Activated CD4-positive, CD25-positive, alpha-beta regulatory T cell (primary cell): ENCODE measurements around the gene FAM168A.

ENCODE experiments used
- DNase-seq, 4 experiments: peaks; one replicate each; lab custom pipeline; 2025; lab: John Stamatoyannopoulos, UW

The FAM168A gene

DNA sequence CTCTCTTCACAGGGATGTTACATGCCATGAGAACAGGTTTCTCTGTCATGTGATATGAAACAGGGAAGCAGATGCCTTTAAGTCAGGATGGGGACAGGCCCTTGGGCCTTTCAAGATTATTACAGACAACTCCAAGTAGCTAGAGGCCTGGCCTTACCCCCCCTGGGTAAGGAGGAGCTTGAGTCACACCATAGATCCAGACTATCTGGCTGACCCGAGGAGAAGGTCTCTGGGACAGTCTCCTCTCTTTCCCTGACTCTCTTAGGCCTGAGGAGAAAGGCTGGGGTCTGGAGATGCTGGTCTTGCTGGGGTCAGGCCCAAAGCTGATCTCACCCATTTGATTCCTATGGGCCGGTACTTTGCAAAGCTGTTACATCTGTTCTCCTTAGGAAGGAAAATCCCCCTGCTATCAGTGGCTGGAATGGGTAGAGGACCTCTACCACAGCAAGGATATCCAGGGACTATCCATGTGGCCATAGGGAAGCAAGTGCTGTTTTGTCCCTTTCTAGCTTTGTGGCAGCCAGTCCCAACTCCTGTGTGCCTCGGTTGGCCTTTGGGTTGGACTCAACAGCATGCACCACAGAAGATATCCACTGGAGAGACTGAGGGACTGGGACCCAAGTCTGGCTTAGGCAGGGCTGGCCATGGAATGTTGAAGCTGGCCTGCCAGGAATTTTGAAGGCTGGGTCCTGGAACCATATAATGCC is 196.5 kb downstream of the FAM168A start:
- no peak for DNase-seq

DNA sequence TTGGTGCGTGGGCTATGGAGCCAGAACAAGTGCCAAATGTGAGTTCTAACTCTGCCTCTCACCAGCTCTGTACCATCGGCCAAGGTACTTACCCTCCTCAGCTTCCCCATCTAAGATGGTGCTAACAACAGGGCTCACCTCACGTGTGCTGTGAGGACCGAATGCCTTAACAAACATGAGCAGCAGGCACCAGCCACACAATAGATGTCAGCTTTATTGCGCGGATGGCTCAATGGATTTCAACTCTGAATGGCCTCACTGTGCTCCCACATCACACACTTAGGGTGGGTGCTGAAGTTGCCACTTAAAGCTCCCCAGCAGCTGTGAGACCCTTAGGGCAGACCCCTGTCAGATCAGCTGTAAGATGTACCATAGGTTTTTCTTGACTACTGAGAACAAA is 197.6 kb downstream of the FAM168A start:
- no peak for DNase-seq

DNA sequence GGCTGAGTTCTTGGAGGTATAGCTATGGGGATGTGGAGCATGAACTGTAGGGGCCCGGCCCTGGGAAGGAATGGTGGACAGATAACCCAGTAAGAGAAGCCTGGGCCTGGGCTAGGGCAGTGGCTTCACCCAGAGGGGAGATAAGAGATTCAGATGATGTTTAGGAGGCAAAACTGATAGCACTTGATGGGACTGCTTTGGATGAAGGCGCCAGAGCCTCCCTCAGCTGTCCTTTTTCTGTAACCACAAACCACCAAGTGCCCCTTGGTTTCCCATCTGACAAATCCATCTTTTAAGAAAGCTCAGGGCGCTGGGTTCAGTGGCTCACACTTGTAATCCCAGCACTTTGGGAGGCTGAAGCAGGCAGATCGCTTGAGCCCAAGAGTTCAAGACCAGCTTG is 198.3 kb downstream of the FAM168A start:
- no peak for DNase-seq

DNA sequence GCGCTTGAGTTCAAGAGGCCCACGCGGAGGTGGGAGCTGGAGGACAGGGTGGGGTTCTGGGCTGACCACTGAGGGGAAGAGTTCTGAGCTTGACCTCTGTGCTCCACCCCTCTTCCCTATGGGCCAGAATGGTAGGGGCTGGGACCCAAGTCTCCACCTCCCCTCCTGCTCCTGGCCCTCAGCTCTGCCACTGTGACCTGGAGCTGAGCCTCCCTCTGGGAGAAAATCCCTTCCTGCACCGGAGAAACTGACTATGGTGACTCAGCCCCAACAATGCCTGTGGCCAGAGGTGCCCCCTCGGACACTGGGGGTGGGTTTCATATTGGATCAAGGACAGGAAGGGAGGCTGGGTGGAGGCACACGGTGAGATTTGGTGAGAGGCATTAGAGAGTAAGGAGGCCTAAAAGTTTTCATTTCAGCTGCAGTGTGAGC is 198.7 kb downstream of the FAM168A start:
- DNase-seq = no peak

DNA sequence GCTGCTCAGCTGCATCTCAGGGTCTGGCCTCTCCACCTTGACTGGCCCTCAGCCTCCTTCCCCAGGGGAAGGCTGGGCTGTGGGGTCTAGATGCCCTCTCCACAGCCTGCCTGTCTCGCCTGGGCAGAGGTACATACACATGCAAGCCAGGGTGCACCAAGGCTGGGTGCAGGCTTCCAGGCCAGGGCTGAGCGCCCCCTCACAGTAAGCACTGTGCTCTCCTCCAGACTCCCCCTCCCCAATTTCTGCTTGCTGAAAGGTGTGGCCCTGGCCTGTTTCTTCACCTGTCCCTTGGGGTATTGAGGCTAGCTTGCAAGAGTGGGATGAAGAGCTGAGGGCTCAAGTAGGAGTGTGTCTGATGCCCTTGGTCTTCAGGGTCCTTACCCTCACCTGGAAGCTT is 199.2 kb downstream of the FAM168A start:
- no peak for DNase-seq

DNA sequence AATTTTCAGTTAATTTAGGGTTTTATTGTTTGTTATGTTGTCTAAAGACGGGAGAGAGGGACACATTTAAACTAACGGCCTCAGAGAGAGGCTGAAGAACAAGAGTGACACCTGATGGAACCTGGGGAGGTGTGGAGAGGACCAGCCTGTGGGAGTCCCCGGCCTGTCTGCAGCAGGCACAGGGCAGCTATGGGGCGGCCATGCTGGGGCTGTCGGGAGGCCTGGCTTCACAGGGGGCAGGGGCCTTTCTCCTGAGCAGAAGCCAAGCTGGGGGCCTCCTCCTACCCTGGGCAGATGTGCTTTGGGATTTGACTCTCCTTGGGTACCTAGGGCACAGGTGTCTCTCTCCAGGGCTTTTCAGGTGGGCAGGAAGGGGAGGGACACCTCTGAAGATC is 199.8 kb downstream of the FAM168A start:
- no peak for DNase-seq

DNA sequence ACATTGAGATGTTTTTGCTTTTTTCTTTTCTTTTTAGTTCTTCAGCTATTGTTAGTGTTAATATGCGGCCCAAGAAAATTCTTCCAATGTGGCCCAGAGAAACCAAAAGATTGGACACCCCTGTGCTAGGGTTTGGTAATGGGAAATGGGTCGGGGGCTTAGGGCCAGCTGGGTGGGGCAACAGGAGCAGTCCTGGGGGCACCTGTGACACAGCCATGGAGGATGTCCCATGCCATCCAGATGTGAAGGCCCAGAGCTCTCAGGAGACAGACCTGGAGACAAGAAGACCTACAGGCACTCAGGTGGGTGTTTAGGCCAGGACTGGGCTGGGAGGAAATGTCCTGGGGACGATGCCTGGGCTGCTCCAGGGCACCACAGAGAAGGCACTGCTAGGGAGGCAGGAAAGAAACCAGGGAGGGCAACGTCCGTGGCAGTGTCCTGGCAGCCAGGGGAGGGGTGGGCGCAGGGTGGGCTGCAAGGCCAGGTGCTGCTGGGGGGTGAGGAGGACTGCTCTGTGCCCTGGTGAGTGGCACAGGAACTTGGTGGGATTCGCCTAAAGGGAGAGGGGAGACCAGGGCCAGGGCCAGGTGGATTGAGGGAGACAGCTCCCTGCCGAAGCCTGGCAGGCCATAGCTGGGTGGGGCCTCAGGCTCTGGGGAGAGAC is 200.3 kb downstream of the FAM168A start:
- DNase-seq = no peak

DNA sequence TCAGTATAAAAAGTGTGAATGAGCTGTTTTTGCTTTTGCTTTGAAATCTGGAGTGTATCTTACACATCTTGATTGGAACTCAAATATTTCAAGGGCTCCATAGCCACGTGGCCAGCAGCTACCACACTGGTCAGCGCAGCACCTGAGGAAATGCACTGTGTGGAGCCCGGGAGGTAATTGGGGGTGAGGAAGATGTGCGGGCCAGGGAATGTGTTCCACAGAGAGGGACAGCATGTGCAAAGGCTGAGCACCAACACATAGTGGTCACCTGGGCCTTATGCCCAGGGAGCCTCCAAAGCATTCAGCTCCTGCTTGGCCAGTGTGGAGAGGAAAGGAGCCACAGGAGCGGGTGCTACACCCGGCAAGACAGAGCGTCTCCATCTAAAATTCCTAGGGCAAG is 200.9 kb downstream of the FAM168A start:
- no peak for DNase-seq

DNA sequence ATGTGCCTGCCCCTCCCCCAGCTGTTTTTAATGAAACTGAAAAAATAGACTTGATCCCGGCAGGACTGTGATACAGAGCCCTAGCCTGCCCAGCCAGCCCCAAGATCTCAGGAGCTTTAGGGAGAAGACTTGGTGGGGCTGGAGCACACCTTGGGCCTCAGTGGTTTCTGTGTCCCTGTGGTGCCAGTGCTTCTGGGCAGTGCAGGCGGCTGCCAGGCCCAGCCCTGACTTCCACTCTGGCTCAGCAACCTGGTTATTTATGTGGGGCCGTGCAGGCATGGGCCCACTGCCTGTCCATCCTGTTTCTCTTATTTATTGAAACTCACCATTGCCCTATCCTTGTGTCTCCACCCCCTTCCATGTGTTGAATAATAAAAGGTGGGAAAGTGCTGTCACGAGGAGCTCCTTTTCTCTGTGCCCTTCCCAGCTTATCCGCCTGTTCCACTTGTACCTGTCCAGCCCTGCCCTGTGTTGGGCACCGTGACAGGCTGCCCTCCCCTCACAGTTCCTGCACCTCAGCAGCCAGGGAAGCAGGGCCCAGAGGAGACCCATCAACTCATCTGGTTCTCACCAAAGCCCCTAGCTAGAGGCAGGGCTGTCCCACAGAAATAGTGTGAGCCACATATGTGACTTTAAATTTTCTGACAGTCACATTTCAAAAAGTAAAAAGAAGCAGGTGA is 201.5 kb downstream of the FAM168A start:
- no peak for DNase-seq

DNA sequence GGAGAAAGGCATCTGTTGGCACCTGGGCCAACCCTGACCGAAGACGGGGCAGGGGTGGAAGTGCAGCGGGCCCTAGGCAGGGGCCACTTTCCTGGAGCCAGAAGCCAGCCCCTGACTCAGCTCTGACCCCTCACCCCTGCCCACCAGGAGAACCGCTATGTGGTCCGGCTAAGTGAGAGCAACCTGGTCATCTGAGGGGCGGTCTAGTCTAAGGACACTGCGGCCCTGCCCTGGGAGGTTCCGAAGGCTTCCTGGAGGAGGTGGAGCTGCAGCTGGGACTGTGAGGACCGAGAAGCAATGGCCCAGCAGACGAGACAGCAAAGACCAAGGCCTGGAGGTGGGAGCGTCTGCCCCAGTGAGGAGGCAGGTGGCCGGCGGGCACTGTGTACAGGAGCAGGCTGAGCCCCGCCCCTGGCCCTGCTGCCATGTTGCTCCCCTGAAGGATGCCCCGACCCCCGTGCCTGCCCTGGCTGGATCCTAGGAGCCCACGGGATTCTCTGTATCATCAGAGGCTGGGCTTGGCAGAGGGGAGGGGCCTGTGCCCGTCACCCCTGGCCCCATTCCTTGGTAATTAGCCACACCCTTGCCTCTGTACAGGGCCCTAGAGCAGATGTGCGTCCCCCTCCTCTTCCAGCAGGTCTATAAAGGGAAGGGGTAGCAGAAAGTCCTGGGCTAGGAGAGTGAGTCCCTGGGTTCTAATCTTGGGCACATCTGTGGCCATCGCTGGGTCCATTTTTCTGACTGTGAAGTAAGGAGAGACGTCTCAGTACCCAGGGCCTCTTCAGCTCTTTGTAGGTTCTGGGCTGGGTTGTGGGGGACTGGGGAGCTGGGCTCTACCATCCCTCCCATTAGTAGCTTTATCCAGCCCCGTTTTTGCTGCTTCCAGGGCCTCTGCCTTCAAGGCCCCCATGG is 202.4 kb downstream of the FAM168A start:
- no peak for DNase-seq

DNA sequence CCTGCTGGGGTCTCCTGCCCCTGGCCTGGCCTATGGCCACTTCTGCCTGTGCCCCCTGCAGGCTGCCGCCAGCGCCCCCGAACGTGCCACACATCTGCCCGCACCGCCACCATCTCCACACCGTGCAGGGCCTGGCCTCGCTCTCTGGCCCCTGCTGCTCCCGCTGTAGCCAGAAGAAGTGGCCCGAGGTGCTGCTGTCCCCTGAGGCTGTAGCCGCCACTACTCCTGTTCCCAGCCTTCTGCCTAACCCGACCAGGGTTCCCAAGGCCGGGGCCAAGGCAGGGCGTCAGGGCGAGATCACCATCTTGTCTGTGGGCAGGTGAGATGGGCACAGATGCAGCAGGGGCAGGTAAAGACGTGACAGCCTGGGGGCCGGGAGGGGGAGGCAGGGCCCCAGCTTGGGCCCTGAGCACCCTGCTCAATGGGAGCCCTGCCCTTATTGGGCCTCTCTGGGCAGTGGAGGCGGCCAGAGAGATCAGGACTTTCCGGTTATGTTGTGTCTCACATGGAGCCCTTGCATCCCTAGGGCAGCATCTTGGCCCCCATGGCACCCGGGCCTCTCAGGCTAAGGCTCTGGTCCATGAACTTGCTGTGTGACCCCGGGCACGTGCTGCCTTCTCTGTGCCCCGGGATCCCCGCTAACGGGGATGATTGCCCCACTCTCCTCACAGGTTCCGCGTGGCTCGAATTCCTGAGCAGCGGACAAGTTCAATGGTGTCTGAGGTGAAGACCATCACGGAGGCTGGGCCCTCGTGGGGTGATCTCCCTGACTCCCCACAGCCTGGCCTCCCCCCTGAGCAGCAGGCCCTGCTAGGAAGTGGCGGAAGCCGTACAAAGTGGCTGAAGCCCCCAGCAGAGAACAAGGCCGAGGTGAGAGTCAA is 203.3 kb downstream of the FAM168A start:
- no peak for DNase-seq

DNA sequence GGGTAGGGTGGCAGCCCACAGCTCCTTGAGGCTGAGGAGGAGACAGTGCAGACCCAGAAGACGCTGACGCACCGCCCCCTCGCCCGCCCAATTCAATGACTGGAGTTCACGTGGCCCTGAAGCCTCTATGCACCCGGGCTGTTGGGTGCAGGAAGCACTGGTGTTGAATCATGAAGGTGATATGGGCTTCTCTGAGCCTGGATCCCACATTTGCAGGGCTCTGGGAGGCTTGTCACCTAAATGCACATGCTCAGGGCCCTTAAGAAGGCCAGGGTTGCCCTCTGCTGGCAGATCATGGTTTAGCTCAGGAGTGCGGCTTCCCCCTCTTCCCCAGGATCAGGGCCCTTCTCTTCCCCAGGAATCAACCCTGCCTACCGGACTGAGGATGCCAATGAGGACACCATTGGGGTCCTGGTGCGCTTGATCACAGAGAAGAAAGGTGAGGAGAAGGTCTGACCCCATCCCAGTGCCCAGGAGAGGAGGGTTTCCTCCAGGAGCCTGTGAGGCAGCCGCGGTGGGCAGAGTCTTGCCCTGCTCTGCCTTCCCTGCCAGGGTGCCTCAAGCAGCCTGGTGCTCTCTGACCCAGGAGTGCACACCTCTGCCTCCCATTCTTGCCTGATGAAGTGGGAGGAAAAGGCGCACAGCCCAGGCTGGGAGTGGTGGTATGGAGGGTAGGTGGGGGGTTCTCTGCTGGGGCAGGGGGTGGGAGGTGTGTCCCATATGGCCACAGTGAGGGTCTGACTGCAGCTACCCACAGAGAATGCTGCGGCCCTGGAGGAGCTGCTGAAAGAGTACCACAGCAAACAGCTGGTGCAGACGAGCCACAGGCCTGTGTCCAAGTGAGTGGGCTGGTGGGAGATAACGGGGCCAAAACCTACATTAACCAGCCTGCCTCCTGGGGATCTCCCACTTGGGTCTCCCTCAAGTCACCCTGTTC is 204.2 kb downstream of the FAM168A start:
- peak; percentile 36 to 42 (median 37) for DNase-seq

DNA sequence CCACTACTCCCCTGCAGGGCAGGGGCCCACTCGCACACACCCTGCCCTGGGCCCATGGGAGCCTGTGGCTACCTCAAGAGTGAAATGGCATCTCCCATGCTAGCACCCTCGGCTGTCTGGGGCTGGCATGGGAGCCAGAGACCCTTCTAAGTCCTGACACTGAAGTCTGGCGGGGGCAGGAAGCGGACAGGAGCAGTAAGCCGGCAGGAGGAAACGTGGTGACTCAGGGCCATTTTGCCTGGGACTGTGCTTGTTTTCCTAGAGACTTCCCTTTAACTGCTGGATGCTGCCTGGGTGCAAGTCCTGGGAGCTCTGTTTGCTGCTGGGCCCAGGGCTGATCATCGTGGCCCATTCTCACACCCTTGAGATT is 204.9 kb downstream of the FAM168A start:
- no peak for DNase-seq

DNA sequence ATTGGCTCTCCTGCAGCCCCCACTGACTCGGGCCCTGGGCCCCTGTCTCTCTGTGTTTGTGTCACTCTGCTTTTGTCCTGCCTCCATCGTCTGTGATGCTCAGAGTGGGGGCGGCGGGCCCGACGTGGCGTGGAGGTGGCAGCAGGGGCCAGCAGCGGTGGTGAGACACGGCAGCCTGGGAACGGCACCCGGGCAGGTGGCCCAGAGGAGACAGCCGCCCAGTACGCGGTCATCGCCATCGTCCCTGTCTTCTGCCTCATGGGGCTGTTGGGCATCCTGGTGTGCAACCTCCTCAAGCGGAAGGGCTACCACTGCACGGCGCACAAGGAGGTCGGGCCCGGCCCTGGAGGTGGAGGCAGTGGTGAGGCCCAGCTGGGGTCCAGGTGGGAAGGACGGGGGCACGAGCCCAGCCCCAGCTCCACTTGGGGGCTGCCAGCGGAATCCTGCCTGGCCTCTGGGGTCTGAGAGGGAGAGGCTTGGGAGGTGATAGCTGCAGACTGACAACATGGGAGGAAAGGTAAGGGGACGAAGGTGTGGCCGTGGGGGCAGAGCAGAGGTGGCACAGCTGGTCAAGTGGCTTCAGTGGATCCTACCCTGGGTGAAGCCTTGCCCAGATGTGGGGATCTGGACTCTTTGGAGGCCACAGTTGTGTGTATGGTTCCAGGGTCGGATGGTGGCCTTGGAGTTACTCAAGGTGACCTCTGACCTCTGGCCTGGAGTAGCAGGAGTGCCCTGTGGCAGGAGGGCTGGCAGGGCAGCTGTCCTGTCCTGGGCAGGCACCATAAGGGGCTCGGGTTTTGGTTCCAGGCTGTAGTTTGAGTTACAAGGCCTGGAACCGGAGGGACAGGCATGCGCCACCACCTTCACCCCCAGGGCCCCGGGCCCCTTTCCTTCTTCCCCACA is 205.6 kb downstream of the FAM168A start:
- DNase-seq = no peak

DNA sequence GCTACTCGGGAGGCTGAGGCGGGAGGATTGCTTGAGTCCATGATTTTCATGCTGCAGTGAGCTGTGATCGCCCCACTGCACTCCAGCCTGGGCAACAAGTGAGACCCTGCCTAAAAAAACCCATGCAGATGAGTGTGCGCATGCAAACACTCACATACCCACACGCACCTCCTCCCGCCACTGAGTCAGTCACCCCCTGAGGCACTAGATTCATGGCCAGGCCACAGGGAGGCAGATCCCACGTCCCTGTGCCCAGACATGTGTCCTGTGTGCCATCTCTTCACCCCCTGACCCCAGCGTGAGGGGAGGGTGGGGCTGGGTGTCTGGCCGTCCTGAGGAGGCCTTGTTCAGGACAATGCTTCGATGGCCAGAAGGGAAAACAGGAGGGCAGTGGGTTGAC is 206.2 kb downstream of the FAM168A start:
- DNase-seq = no peak

DNA sequence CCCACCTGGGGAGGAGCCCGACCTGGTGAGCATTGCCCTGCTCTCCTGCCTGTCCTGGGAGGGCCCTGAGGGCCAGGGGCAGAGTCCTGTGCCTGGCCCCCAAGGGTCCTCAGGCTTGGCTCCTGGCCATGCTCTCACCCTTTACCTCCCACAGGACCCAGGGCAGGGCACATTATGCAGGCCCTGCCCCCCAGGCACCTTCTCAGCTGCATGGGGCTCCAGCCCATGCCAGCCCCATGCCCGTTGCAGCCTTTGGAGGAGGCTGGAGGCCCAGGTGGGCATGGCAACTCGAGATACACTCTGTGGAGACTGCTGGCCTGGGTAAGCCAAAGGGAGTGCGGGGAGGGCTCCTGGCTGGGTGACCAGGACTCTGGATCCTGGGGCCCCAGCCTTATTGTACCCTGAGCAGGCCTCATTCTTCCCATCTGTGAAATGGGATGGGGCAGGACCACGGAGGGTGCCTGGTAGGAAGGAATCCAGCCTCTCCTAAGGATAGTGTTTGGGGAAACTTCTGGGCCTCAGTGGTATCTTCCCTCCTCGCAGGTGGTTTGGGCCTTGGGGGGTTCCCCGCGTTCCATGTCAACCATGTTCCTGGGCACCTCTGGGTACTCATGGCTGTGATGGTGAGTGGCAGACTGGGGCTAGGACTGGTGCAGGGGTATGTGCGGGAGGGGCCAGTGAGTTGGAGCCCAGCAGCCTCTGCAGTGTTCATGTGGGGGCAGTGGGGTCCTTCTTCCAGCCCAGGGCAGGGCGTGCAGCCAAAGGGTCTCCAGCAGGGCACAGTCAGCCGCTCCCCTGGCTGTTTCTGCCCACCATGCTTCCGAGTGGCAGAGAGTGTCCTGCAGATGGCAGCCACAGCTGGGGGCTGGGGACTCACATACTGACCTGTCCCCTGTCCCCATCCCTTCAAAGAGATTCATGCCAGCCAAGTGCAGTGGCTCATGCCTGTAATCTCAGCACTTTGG is 207.0 kb downstream of the FAM168A start:
- DNase-seq = no peak

DNA sequence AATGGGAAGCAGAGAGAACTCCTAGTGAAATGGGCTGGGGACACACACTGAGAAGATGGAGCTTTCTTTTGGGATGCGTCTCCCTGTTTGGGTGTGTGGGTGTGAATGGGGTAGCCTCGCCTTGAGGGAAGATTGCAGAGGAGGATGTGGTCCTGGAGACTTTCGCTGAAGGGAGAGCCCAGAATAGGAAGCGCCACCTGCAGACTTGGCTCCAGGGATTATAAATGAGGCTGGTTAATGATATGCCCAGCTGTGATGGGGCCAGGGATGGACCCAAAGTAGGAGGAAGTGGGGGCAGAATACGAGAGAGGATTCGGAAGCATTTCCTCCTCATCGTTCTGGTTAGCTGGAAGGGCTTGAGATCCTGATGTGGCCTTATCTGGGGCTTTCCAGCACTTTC is 208.0 kb downstream of the FAM168A start:
- DNase-seq = no peak

DNA sequence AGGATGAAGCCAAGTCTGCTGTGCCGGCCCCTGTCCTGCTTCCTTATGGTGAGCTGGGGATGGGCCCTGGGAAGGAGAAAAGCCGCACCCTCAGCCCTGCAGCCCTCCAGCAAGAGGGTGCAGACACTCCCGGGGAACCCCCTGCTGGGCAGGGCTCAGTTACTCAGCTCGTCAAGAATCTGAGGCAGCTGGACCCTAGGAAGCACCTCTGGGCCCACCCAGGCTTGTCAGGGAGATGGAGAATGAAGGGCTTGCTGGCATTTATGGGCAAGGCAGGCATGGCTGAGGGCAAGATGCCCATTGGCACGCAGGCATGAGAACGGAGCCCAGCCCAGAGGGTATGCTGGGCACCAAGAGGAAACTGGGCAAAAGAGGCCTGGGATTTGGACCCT is 208.8 kb downstream of the FAM168A start:
- no peak for DNase-seq
